IMR-90 (cell line): ENCODE data around the gene LIPK. TPM values are rescaled to one million over a fixed set of nuclear protein-coding genes. Genes with fewer than 3 reads are reported as not detected.

Experiments used
- ATAC-seq: fragments of 200-7000 bp; cut with Tn5 transposase; 2 replicates; pipeline ENCODE4 v1.9.1; 2020; ENCODE audit warnings: low read depth, mild to moderate bottlenecking, moderate library complexity
- BruUV-seq: library from RNA; stranded (reverse); fragments of 400-500 nt; replicated peaks from 2 replicates; lab custom pipeline; 2021; lab: Mats Ljungman, UMichigan
- CTCF ChIA-PET: fragments of 300-600 bp; formaldehyde crosslinking; extraction: SDS; loops from one replicate; lab custom pipeline; 2021; ENCODE audit warnings: antibody characterized with exemption; lab: Yijun Ruan, JAX
- POLR2A ChIA-PET: fragments of 300-600 bp; sonication (Branson Sonifier 250); formaldehyde crosslinking; loops from one replicate; lab custom pipeline; 2022; ENCODE audit warnings: antibody characterized with exemption; ENCODE audit not compliant: unreplicated experiment; lab: Charles Lee
- DNase-seq: peaks from one replicate; pipeline ENCODE4 v3.0.0; 2013
- H2AFZ ChIP-seq: replicated peaks from 2 replicates; pipeline ENCODE3; 2013; ENCODE audit warnings: low read length, mild to moderate bottlenecking; ENCODE audit not compliant: poor library complexity
- H2AK5ac ChIP-seq: 2 replicates; pipeline ENCODE4 v1.6.1; 2013; ENCODE audit warnings: low read depth, low read length, inconsistent platforms
- H2AK9ac ChIP-seq: replicated peaks from 2 replicates; pipeline ENCODE3; 2013; ENCODE audit warnings: mild to moderate bottlenecking, low read depth, low read length, moderate library complexity; ENCODE audit not compliant: poor library complexity
- H2BK120ac ChIP-seq: 2 replicates; pipeline ENCODE4 v1.6.1; 2013; ENCODE audit warnings: low read depth, low read length, inconsistent platforms
- H2BK15ac ChIP-seq: 3 replicates; pipeline ENCODE4 v1.6.1; 2013; ENCODE audit warnings: low read depth, low read length, inconsistent platforms
- H2BK20ac ChIP-seq: 2 replicates; pipeline ENCODE4 v1.6.1; 2013; ENCODE audit warnings: low read depth, mild to moderate bottlenecking, inconsistent platforms, low read length, moderate library complexity
- H2BK5ac ChIP-seq: 2 replicates; pipeline ENCODE4 v1.6.1; 2013; ENCODE audit warnings: mild to moderate bottlenecking, low read depth, low read length, inconsistent platforms; ENCODE audit not compliant: poor library complexity, severe bottlenecking
- H3K14ac ChIP-seq: replicated peaks from 2 replicates; pipeline ENCODE4 v1.6.1; 2013; ENCODE audit warnings: low read depth, low read length, inconsistent platforms
- H3K18ac ChIP-seq: 2 replicates; pipeline ENCODE4 v1.6.1; 2013; ENCODE audit warnings: low read depth, low read length, control low read depth
- H3K23ac ChIP-seq: 2 replicates; pipeline ENCODE4 v1.6.1; 2013; ENCODE audit warnings: low read depth, low read length, inconsistent platforms
- H3K27ac ChIP-seq: 2 replicates; pipeline ENCODE4 v1.5.1; 2013; ENCODE audit warnings: mild to moderate bottlenecking, control low read depth, low read length; ENCODE audit not compliant: insufficient read depth
- H3K27me3 ChIP-seq: 2 replicates; pipeline ENCODE4 v1.6.1; 2013; ENCODE audit warnings: low read length; ENCODE audit not compliant: control insufficient read depth, insufficient read depth
- H3K36me3 ChIP-seq: 2 replicates; pipeline ENCODE4 v1.6.1; 2013; ENCODE audit warnings: low read length, mixed read lengths; ENCODE audit not compliant: control insufficient read depth, insufficient read depth
- H3K4ac ChIP-seq: 2 replicates; pipeline ENCODE4 v1.6.1; 2013; ENCODE audit warnings: low read depth, low read length, inconsistent platforms
- H3K4me1 ChIP-seq: 2 replicates; pipeline ENCODE4 v1.6.1; 2013; ENCODE audit warnings: low read length, mixed read lengths; ENCODE audit not compliant: control insufficient read depth, insufficient read depth
- H3K4me2 ChIP-seq: 2 replicates; pipeline ENCODE4 v1.6.1; 2013; ENCODE audit warnings: low read depth, mild to moderate bottlenecking, control low read depth, low read length, moderate library complexity
- H3K4me3 ChIP-seq: 2 replicates; pipeline ENCODE4 v1.5.1; 2013; ENCODE audit warnings: low read depth, mild to moderate bottlenecking, control low read depth, low read length, moderate library complexity; ENCODE audit not compliant: insufficient read depth
- H3K56ac ChIP-seq: 2 replicates; pipeline ENCODE4 v1.6.1; 2013; ENCODE audit warnings: low read length, inconsistent platforms; ENCODE audit not compliant: insufficient read depth; ENCODE audit errors: extremely low read depth
- H3K79me1 ChIP-seq, 2 experiments: 2 replicates each; pipeline ENCODE4 v1.6.1; 2013; ENCODE audit warnings: low read length in 2 of 2, inconsistent platforms in 1 of 2, low read depth in 1 of 2
- H3K9ac ChIP-seq: 2 replicates; pipeline ENCODE4 v1.6.1; 2013; ENCODE audit warnings: low read depth, low read length, control low read depth
- H3K9me1 ChIP-seq: 2 replicates; pipeline ENCODE4 v1.6.1; 2013; ENCODE audit warnings: low read length, inconsistent platforms; ENCODE audit not compliant: insufficient read depth
- H3K9me3 ChIP-seq: 2 replicates; pipeline ENCODE4 v1.6.1; 2013; ENCODE audit warnings: low read length; ENCODE audit not compliant: control insufficient read depth, insufficient read depth
- H4K20me1 ChIP-seq: 2 replicates; pipeline ENCODE4 v1.6.1; 2013; ENCODE audit warnings: low read length, inconsistent platforms; ENCODE audit not compliant: insufficient read depth
- H4K5ac ChIP-seq: 2 replicates; pipeline ENCODE4 v1.6.1; 2013; ENCODE audit warnings: mild to moderate bottlenecking, low read depth, low read length, control low read depth
- H4K8ac ChIP-seq, 2 experiments: 2 replicates each; pipeline ENCODE4 v1.6.1; 2013; ENCODE audit warnings: low read depth in 2 of 2, low read length in 2 of 2, control low read depth in 1 of 2, inconsistent platforms in 1 of 2
- H4K91ac ChIP-seq: 2 replicates; pipeline ENCODE4 v1.6.1; 2013; ENCODE audit warnings: low read depth, low read length, inconsistent platforms; ENCODE audit not compliant: insufficient read depth
- CHD1 ChIP-seq: IDR thresholded peaks from 2 replicates; pipeline ENCODE4 v1.6.1; 2012; ENCODE audit warnings: low read depth, low read length, improper control_type of control experiment
- NFE2L2 ChIP-seq: fragments of 150-350 bp; IDR thresholded peaks from 2 replicates; pipeline ENCODE4 v1.6.1; 2016; ENCODE audit warnings: low read depth, mild to moderate bottlenecking, low read length
- RCOR1 ChIP-seq: IDR thresholded peaks from 2 replicates; pipeline ENCODE4 v1.6.1; 2012; ENCODE audit warnings: mild to moderate bottlenecking, low read length, improper control_type of control experiment; ENCODE audit not compliant: insufficient replicate concordance
- WGBS, 2 experiments: methylation state at CpG; one replicate each; pipeline versions ENCODE4 v1.1.5 to v1.1.7; 2013; ENCODE audit warnings: missing lambda C conversion rate in 2 of 2; ENCODE audit not compliant: insufficient read length in 1 of 2; ENCODE audit errors: extremely low coverage in 2 of 2; 5-methylcytosine and 5-hydroxymethylcytosine counted together
- dilution Hi-C: fragments of 300-500 bp; cut with HindIII; formaldehyde crosslinking; loops from one replicate; pipeline ENCODE4 v1.14.3; 2018; ENCODE audit warnings: low sequenced_read_pairs; ENCODE audit not compliant: unreplicated experiment
- in situ Hi-C: fragments of 300-500 bp; cut with MboI; formaldehyde crosslinking; loops from 3 replicates; pipeline ENCODE4 v1.14.3; 2019; ENCODE audit warnings: low sequenced_read_pairs, inconsistent platforms, mixed read lengths
- intact Hi-C: fragments of 100-400 bp; cut with micrococcal nuclease; formaldehyde crosslinking; loops from 2 replicates; pipeline ENCODE4 v1.10.0; 2022
- polyA plus RNA-seq, 3 experiments: library from polyadenylated mRNA; depleted of rRNA; stranded (reverse); fragments of >200 nt; gene quantifications; 2 replicates each; pipeline ENCODE4 v1.2.3, GENCODE V29; 2012; ENCODE audit warnings: low replicate concordance in 1 of 3
- total RNA-seq: library from RNA; depleted of rRNA; stranded (reverse); fragments of >200 nt; gene quantifications from 2 replicates; pipeline ENCODE4 v1.2.3, GENCODE V29; 2012

Gene LIPK
- total and polyA plus RNA-seq, 2 of the 4 experiments (the other 2 are of a cell fraction), result not detected

DNA sequence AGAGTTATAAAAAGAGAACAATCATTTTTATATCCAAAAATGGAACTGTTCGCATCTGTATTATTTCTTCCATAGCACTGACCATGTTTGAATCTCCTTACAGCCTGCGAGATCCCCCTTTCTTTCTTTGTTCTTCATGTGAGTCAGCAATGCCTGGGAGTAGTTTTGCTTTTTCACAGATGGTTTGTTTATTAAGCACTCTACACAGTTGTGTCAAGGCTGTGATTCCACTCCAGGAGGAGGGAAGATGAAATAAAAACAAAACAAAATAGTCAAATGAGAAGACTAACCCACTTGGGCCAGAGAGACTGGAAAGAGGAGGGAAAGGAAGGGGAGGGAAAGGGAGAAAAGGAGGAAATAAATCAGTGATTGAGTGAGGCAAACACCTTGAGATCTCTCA is 34.0 kb upstream of the LIPK start:
- no peak overlapping the region for H2AFZ ChIP-seq
- H3K9me1 ChIP-seq, result no peaks in the 10 kb centered on the region
- H2AK5ac ChIP-seq, result no peak overlapping the region
- H2BK5ac ChIP-seq, result no peak overlapping the region
- 0 out of 2 replicates have a peak overlapping the region, but pooled peaks have one; percentile 18 for H3K18ac ChIP-seq
- H3K9me3 ChIP-seq, result no peaks in the 10 kb centered on the region
- no peak overlapping the region for H2BK120ac ChIP-seq
- no peaks in the 10 kb centered on the region for H3K36me3 ChIP-seq
- WGBS, 2 experiments, result no CpG with 5 or more reads among the region's 2 CpGs
- H3K14ac ChIP-seq, result no peak overlapping the region
- no peaks in the 10 kb centered on the region; the same call in 1 of the 2 replicates for H3K27me3 ChIP-seq
- H3K4ac ChIP-seq, result no peak overlapping the region
- ATAC-seq (peak; percentile 72), DNase-seq (peak; percentile 75)
- no peak overlapping the region for H3K9ac ChIP-seq
- H4K5ac ChIP-seq, result no peak overlapping the region
- no peak overlapping the region for H4K91ac ChIP-seq
- H3K27ac ChIP-seq, result no peak overlapping the region
- TF ChIP-seq CHD1 (no peak), RCOR1 (no peak), NFE2L2 (no peak)
- dilution Hi-C loops, result no loop called here
- CTCF ChIA-PET, result no interaction called here
- H4K20me1 ChIP-seq, result no peaks in the 10 kb centered on the region
- no peak overlapping the region for H3K23ac ChIP-seq
- intact Hi-C loops, result no loop called here
- no peak overlapping the region for H3K4me2 ChIP-seq
- no peak overlapping the region for H3K4me3 ChIP-seq
- no peaks in the 10 kb centered on the region; the same call in 1 of the 2 replicates for H3K4me1 ChIP-seq
- no peak overlapping the region for H4K8ac ChIP-seq
- in situ Hi-C loops, result no loop called here
- H2AK9ac ChIP-seq, result no peak overlapping the region
- H3K79me1 ChIP-seq, result no peaks in the 10 kb centered on the region
- H3K56ac ChIP-seq, result no peak overlapping the region
- BruUV-seq, result no TSS peak
- H2BK20ac ChIP-seq, result no peak overlapping the region
- POLR2A ChIA-PET, result no interaction called here
- H2BK15ac ChIP-seq, result no peak overlapping the region
